SKM-1 (cell line): ENCODE data around the gene WDPCP.
"Not testable (repeated sequence)": the region's sequence is repeated elsewhere in the genome, so short reads cannot be mapped to it uniquely, and the experiment has no call there.

Experiments used
- DNase-seq: peaks from one replicate; lab custom pipeline; 2025; ENCODE audit not compliant: unreplicated experiment; lab: John Stamatoyannopoulos, UW

WDPCP gene

GRCh38 chr2:63469313-63469712 lies 119.0 kb downstream of the WDPCP start:
- DNase-seq: not testable (repeated sequence)

GRCh38 chr2:63465633-63466032 lies 122.6 kb downstream of the WDPCP start:
- no peak for DNase-seq

GRCh38 chr2:63463142-63463541 lies 125.1 kb downstream of the WDPCP start:
- DNase-seq: no peak

GRCh38 chr2:63446658-63447057 lies 141.6 kb downstream of the WDPCP start:
- DNase-seq: no peak

- DNase-seq: no peak
These were observed 143.6 kb downstream of the WDPCP start for GRCh38 chr2:63444565-63445288.

GRCh38 chr2:63440612-63441011 lies 147.7 kb downstream of the WDPCP start:
- DNase-seq: no peak

- no peak for DNase-seq
These were observed 150.1 kb downstream of the WDPCP start for GRCh38 chr2:63438181-63438580.

GRCh38 chr2:63436488-63436887 lies 151.8 kb downstream of the WDPCP start:
- DNase-seq: no peak

GRCh38 chr2:63435070-63435469 lies 153.2 kb downstream of the WDPCP start:
- no peak for DNase-seq

GRCh38 chr2:63434024-63435001 lies 154.0 kb downstream of the WDPCP start:
- DNase-seq: no peak

- DNase-seq: no peak
These were observed 155.9 kb downstream of the WDPCP start for GRCh38 chr2:63432373-63432772.

GRCh38 chr2:63425606-63426005 lies 162.7 kb downstream of the WDPCP start:
- no peak for DNase-seq

- no peak for DNase-seq
These were observed 163.2 kb downstream of the WDPCP start for GRCh38 chr2:63425079-63425416.

- peak; percentile 50 for DNase-seq
These were observed 163.8 kb downstream of the WDPCP start for GRCh38 chr2:63424329-63425078.

GRCh38 chr2:63422556-63422955 lies 165.7 kb downstream of the WDPCP start:
- no peak for DNase-seq

GRCh38 chr2:63408530-63408929 lies 179.7 kb downstream of the WDPCP start:
- DNase-seq: no peak

GRCh38 chr2:63406641-63407040 lies 181.6 kb downstream of the WDPCP start:
- no peak for DNase-seq

- no peak for DNase-seq
These were observed 184.5 kb downstream of the WDPCP start for GRCh38 chr2:63403820-63404219.

- DNase-seq: not testable (repeated sequence)
These were observed 185.4 kb downstream of the WDPCP start for GRCh38 chr2:63402889-63403288.

GRCh38 chr2:63399156-63399555 lies 189.1 kb downstream of the WDPCP start:
- no peak for DNase-seq

GRCh38 chr2:63379451-63379850 lies 208.8 kb downstream of the WDPCP start:
- no peak for DNase-seq
